Measurements from ENCODE around the gene ADGRB2. TPM values are rescaled to one million over a fixed set of nuclear protein-coding genes. Genes with fewer than 3 reads are reported as not detected.

Gene ADGRB2
- total RNA-seq, 4 donors from 2014 or later: 1.1 to 2.2 (median 1.7) TPM; not detected in 1

DNA sequence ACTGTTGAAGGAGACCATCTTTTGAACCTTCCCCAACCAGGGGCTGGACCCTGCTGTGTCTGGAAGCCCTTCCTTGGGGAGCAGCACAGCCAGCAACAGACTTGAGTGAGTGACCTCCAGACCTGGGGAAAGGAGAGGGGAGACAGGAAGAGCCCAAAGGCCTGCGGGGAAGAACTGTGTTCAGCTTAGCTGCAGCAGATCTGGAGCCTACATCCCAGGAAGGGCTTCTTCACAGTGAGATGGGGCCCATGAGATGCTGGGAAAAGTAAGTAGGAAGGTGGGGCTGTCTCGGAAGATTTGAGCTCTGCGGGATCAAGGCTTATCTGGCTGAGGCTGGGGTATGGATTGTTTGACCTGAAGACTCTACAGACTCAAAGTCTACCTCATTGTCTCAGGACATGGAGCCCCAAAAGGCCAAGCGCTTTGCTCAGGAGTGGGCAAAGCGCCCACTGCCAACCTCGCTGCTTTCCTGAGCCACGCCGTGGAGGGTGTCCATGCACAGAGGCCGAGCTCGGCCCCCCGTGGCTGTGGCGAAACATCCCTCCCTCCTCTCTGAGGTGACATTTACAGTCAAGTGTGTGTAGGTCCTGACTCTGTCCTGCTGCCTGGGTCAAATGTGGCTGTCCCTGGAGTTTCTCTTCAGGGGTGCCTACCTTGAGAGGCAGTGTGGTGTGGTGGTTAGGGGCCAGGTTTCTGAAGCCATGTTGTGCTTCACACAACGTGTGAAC, 27.2 kb upstream of the ADGRB2 start:
- TF ChIP-seq POLR2A (IDR thresholded peaks at IDR 0.05) (no peak), CTCF (IDR thresholded peaks at IDR 0.05 in 4 of 5, conservative IDR thresholded peaks at IDR 0.05 in 1 of 5) (no peak)
- H3K4me3 ChIP-seq: no peak overlapping the region
- in situ Hi-C loops (cut with MboI; ENCODE audit: low sequenced_read_pairs in 4 of 4) (loop anchor here in 2 of 4 donors (25.0 kb wide), 1 partner anchor 229 kb away; no protein-coding TSS in a partner anchor), intact Hi-C loops (cut with DNase I; ENCODE audit: low total_unique reads) (no loop called here)
- DNase-seq (no peak), ATAC-seq (no peak)
- no peaks in the 10 kb centered on the region for H3K9me3 ChIP-seq
- no peak overlapping the region for H3K27ac ChIP-seq
- peaks cover 0 to 5% (median 4%) of the 10 kb centered on the region in 3 donors for H3K27me3 ChIP-seq
- no peaks in the 10 kb centered on the region for H3K36me3 ChIP-seq
- H3K4me1 ChIP-seq: peaks cover 2 to 8% of the 10 kb centered on the region in 2 donors

DNA sequence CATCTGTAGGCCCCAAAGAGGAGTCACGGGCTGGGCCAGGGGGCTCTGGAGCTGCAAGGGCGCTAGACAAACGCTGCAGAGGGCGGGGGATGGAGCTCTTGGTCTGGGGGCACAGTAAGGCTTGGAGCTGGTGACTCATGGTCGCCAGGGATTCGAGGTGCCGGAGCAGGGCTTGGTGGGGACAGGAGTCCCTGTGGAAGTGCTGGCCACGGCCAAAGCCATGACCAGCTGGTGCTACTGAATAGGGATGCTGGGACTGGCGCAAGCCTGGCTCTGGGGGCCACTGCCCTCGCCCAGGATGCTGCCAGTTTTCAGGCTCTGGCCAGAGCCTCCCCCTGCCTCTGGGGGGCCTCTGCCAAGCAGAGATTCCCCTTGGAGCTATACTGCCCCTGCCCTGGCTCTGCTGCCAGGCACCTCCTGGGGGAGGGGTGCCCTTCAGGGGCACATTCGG, 26.5 kb upstream of the ADGRB2 start:
- Histone ChIP-seq H3K4me3 (no peak overlapping the region), H3K27ac (no peak overlapping the region), H3K27me3 (no peaks in the 10 kb centered on the region), H3K36me3 (no peaks in the 10 kb centered on the region), H3K4me1 (peaks cover 2 to 8% of the 10 kb centered on the region in 2 donors), H3K9me3 (no peaks in the 10 kb centered on the region)
- no peak for ATAC-seq
- no peak for TF ChIP-seq CTCF (IDR thresholded peaks at IDR 0.05 in 4 of 5, conservative IDR thresholded peaks at IDR 0.05 in 1 of 5)
- no peak for TF ChIP-seq POLR2A (IDR thresholded peaks at IDR 0.05)
- in situ Hi-C loops (cut with MboI; ENCODE audit: low sequenced_read_pairs in 4 of 4): loop anchor here in 2 of 4 donors (25.0 kb wide), 1 partner anchor 228 kb away; no protein-coding TSS in a partner anchor
- no peak for DNase-seq
- intact Hi-C loops (cut with DNase I; ENCODE audit: low total_unique reads): no loop called here

DNA sequence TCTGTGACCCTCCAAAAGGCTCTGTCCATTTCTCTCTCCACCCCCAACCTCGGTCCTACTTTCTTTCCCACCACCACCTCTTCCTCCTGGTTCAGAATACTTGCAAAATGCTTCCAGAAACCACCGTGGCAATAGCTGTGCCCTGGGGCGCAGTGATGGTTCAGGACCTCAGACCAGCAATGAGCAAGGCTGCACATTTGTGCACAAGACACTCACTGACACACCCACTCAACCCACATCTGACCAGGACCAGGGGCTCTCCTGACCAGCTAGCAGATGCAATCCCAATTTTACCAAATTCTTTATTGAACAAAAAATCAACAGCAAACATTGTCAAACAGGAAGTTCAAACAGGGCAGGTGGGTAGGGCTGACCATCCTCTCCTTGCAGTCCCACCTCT, 26.0 kb upstream of the ADGRB2 start:
- intact Hi-C loops (cut with DNase I; ENCODE audit: low total_unique reads) (no loop called here), in situ Hi-C loops (cut with MboI; ENCODE audit: low sequenced_read_pairs in 4 of 4) (loop anchor here in 2 of 4 donors (25.0 kb wide), 1 partner anchor 228 kb away; no protein-coding TSS in a partner anchor)
- peaks cover 2 to 8% of the 10 kb centered on the region in 2 donors for H3K4me1 ChIP-seq
- H3K27me3 ChIP-seq: no peaks in the 10 kb centered on the region
- H3K27ac ChIP-seq: no peak overlapping the region
- no peaks in the 10 kb centered on the region for H3K9me3 ChIP-seq
- H3K4me3 ChIP-seq: no peak overlapping the region
- no peak for TF ChIP-seq POLR2A (IDR thresholded peaks at IDR 0.05)
- TF ChIP-seq CTCF (IDR thresholded peaks at IDR 0.05 in 4 of 5, conservative IDR thresholded peaks at IDR 0.05 in 1 of 5): no peak
- no peak for DNase-seq
- H3K36me3 ChIP-seq: no peaks in the 10 kb centered on the region
- ATAC-seq: no peak

GRCh38 chr1:31789259-31790065, 25.3 kb upstream of the ADGRB2 start:
- in situ Hi-C loops (cut with MboI; ENCODE audit: low sequenced_read_pairs in 4 of 4) (loop anchor here (5.0 to 25.0 kb wide), 4 partner anchors 125 to 227 kb away; no protein-coding TSS in a partner anchor), intact Hi-C loops (cut with DNase I; ENCODE audit: low total_unique reads) (loop anchor here (1.0 kb wide), 4 partner anchors 27 to 225 kb away; no protein-coding TSS in a partner anchor)
- Histone ChIP-seq H3K9me3 (no peaks in the 10 kb centered on the region), H3K27me3 (no peaks in the 10 kb centered on the region), H3K4me3 (peak overlapping the region; percentile 62 to 96 (median 68)), H3K4me1 (peaks cover 2 to 8% of the 10 kb centered on the region in 2 donors), H3K36me3 (no peaks in the 10 kb centered on the region), H3K27ac (peak overlapping the region; percentile 66 to 76 (median 74))
- DNase-seq (peak; percentile 83 to 88), ATAC-seq (peak; percentile 79 to 80)
- TF ChIP-seq CTCF (IDR thresholded peaks at IDR 0.05 in 4 of 5, conservative IDR thresholded peaks at IDR 0.05 in 1 of 5) (peak; percentile 86 to 98 (median 93)), POLR2A (IDR thresholded peaks at IDR 0.05) (no peak)

Data from gastrocnemius medialis (tissue), 4 donors.